Measurements from ENCODE around the gene ADCY3.

DNA sequence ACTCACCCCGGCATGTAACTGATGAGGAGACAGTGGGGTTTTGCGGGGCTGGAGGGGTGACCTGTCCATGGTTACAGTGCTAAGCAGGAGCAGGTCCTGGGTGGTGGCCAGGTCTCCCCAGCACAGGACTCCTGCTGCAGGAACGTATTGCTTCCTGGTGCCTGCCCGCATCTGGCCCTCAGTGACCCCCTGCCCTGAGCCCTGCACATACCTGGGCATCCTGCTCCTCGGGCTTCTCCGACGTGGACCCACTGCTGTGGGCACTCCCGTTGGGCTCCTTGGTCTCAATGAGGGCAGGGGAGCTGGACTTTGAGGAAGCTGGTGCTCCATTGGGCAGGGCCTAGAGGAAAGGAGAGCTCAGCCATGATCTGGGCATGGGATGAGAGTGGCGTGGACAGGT, 83.3 kb downstream of the ADCY3 start:
- TF ChIP-seq, protein P1, sequence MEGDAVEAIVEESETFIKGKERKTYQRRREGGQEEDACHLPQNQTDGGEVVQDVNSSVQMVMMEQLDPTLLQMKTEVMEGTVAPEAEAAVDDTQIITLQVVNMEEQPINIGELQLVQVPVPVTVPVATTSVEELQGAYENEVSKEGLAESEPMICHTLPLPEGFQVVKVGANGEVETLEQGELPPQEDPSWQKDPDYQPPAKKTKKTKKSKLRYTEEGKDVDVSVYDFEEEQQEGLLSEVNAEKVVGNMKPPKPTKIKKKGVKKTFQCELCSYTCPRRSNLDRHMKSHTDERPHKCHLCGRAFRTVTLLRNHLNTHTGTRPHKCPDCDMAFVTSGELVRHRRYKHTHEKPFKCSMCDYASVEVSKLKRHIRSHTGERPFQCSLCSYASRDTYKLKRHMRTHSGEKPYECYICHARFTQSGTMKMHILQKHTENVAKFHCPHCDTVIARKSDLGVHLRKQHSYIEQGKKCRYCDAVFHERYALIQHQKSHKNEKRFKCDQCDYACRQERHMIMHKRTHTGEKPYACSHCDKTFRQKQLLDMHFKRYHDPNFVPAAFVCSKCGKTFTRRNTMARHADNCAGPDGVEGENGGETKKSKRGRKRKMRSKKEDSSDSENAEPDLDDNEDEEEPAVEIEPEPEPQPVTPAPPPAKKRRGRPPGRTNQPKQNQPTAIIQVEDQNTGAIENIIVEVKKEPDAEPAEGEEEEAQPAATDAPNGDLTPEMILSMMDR (conservative IDR thresholded peaks at IDR 0.05; ENCODE audit: low read length), result no peak
- TF ChIP-seq EZH2phosphoT487 (IDR thresholded peaks at IDR 0.05; ENCODE audit: borderline replicate concordance), result no peak

Data from Loucy (cell line).